ENCODE results near the gene MRRF.

The MRRF gene

GRCh38 chr9:122229485-122229837, 35.2 kb upstream of the MRRF start:
- no peak overlapping the region for H3K4me3 ChIP-seq (ENCODE audit: control insufficient read depth, low read depth, low read length)
- TF ChIP-seq, protein P1, sequence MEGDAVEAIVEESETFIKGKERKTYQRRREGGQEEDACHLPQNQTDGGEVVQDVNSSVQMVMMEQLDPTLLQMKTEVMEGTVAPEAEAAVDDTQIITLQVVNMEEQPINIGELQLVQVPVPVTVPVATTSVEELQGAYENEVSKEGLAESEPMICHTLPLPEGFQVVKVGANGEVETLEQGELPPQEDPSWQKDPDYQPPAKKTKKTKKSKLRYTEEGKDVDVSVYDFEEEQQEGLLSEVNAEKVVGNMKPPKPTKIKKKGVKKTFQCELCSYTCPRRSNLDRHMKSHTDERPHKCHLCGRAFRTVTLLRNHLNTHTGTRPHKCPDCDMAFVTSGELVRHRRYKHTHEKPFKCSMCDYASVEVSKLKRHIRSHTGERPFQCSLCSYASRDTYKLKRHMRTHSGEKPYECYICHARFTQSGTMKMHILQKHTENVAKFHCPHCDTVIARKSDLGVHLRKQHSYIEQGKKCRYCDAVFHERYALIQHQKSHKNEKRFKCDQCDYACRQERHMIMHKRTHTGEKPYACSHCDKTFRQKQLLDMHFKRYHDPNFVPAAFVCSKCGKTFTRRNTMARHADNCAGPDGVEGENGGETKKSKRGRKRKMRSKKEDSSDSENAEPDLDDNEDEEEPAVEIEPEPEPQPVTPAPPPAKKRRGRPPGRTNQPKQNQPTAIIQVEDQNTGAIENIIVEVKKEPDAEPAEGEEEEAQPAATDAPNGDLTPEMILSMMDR (conservative IDR thresholded peaks at IDR 0.05; ENCODE audit: control insufficient read depth, insufficient read depth, low read depth, low read length) = no peak
- DNase-seq (ENCODE audit: low read depth) = no peak

GRCh38 chr9:122232796-122233306, 31.8 kb upstream of the MRRF start:
- DNase-seq (ENCODE audit: low read depth) = no peak
- H3K4me3 ChIP-seq (ENCODE audit: control insufficient read depth, low read depth, low read length) = no peak overlapping the region
- TF ChIP-seq, protein P1 (conservative IDR thresholded peaks at IDR 0.05; ENCODE audit: control insufficient read depth, insufficient read depth, low read depth, low read length) = no peak

GRCh38 chr9:122234022-122234748, 30.5 kb upstream of the MRRF start:
- no peak for DNase-seq (ENCODE audit: low read depth)
- no peak overlapping the region for H3K4me3 ChIP-seq (ENCODE audit: control insufficient read depth, low read depth, low read length)
- TF ChIP-seq, protein P1 (conservative IDR thresholded peaks at IDR 0.05; ENCODE audit: control insufficient read depth, insufficient read depth, low read depth, low read length) = no peak

DNA sequence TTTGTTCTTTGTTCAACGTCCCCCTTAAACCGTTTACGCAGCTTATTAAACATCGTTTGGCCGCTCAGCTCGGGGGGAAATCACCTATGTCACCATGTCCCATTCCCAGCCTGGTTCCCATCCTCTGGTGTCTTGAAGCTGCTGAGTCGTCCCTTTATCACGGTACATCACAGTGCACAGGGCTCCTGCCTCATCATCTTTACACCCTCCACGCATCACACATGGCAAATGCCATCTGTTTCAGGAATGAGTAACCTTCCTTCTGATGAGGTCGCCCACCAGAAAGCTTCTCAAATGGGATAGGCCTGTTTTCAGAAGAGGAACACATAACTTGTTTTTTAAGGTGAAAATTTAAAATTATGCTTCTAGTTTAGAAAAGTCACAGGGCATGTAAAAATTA, 28.0 kb upstream of the MRRF start:
- TF ChIP-seq, protein P1 (conservative IDR thresholded peaks at IDR 0.05; ENCODE audit: control insufficient read depth, insufficient read depth, low read depth, low read length) = no peak
- peak; percentile 20 for DNase-seq (ENCODE audit: low read depth)
- H3K4me3 ChIP-seq (ENCODE audit: control insufficient read depth, low read depth, low read length) = no peak overlapping the region

DNA sequence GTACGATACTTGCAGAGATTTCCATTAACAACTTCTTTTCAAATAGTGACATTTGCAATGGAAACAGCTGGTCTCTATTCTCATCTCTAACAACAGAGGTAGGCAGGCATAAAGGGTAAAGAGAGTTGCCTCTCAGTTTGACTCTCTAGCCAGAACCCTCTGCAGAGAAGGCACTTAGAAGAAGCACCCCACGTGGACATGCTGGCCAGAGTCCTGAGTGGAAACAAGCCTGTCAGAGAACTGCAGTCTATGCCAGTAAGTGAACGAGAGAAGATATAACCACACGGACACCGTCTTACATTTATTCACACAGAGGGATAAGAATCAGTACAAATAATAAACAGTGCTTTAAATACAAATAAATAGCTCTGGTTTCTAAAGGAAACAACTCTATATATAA, 25.0 kb upstream of the MRRF start:
- DNase-seq (ENCODE audit: low read depth) = no peak
- TF ChIP-seq, protein P1 (conservative IDR thresholded peaks at IDR 0.05; ENCODE audit: control insufficient read depth, insufficient read depth, low read depth, low read length) = no peak
- no peak overlapping the region for H3K4me3 ChIP-seq (ENCODE audit: control insufficient read depth, low read depth, low read length)

- no peak overlapping the region for H3K4me3 ChIP-seq (ENCODE audit: control insufficient read depth, low read depth, low read length)
- no peak for DNase-seq (ENCODE audit: low read depth)
- TF ChIP-seq, protein P1 (conservative IDR thresholded peaks at IDR 0.05; ENCODE audit: control insufficient read depth, insufficient read depth, low read depth, low read length) = no peak
Measured at GRCh38 chr9:122244349-122244748, 20.3 kb upstream of the MRRF start.

Measured in fibroblast of mammary gland (primary cell).